ENCODE data around the gene TTC14.
"Not testable (repeated sequence)": the region's sequence is repeated elsewhere in the genome, so short reads cannot be mapped to it uniquely, and the experiment has no call there.

Gene TTC14

GRCh38 chr3:180618563-180618962, 16.6 kb downstream of the TTC14 start:
- WGBS (ENCODE audit: extremely low coverage, insufficient coverage, insufficient read length), result no CpG with 5 or more reads among the region's 2 CpGs

GRCh38 chr3:180619723-180620122, 17.8 kb downstream of the TTC14 start:
- H3K23ac ChIP-seq (ENCODE audit: low read length), result no peak overlapping the region
- no peak overlapping the region for H4K8ac ChIP-seq (ENCODE audit: low read depth, low read length)
- DNase-seq, result no peak
- no peak overlapping the region for H2BK12ac ChIP-seq (ENCODE audit: low read length)
- H2AK5ac ChIP-seq (ENCODE audit: low read length), result no peak overlapping the region
- H3K14ac ChIP-seq (ENCODE audit: low read length), result no peak overlapping the region
- H3K4me2 ChIP-seq (ENCODE audit: low read length), result no peak overlapping the region
- H3K9ac ChIP-seq (ENCODE audit: low read length), result no peak overlapping the region
- H4K12ac ChIP-seq (ENCODE audit: low read depth, low read length), result no peak overlapping the region
- no peaks in the 10 kb centered on the region for H3K79me2 ChIP-seq (ENCODE audit: control insufficient read depth, insufficient read depth, low read length, poor library complexity)
- H3K4me1 ChIP-seq (ENCODE audit: control insufficient read depth in 1 of 2, insufficient read depth in 2 of 2, low read length in 2 of 2), result no peaks in the 10 kb centered on the region
- no peak overlapping the region for H3K4ac ChIP-seq (ENCODE audit: low read depth, low read length)
- H3K36me3 ChIP-seq (ENCODE audit: control insufficient read depth in 1 of 2, insufficient read depth in 2 of 2, low read length in 2 of 2), result no peaks in the 10 kb centered on the region
- no peak overlapping the region for H4K91ac ChIP-seq (ENCODE audit: low read depth, low read length)
- H2BK5ac ChIP-seq (ENCODE audit: low read depth, low read length, poor library complexity), result no peak overlapping the region
- WGBS (ENCODE audit: extremely low coverage, insufficient coverage, insufficient read length), result no CpG with 5 or more reads among the region's 2 CpGs
- H3K9me3 ChIP-seq (ENCODE audit: insufficient read depth, low read depth, low read length), result no peaks in the 10 kb centered on the region
- H3K79me1 ChIP-seq (ENCODE audit: low read length), result no peaks in the 10 kb centered on the region
- H2AFZ ChIP-seq (ENCODE audit: insufficient read depth, low read length, poor library complexity), result no peak overlapping the region
- H3K27ac ChIP-seq (ENCODE audit: low read depth, low read length), result no peak overlapping the region
- no peak overlapping the region for H3K18ac ChIP-seq (ENCODE audit: low read length)
- no peak overlapping the region for H3K4me3 ChIP-seq (ENCODE audit: low read depth, low read length)
- no peak overlapping the region for H2BK120ac ChIP-seq (ENCODE audit: insufficient read depth, low read length, poor library complexity)
- no peaks in the 10 kb centered on the region for H3K27me3 ChIP-seq (ENCODE audit: insufficient read depth, low read length)

More at GRCh38 chr3:180618563-180618962, 16.6 kb downstream of the TTC14 start:
- H3K4ac ChIP-seq (ENCODE audit: low read depth, low read length); H3K23ac ChIP-seq (ENCODE audit: low read length); H2AFZ ChIP-seq (ENCODE audit: insufficient read depth, low read length, poor library complexity); H3K36me3 ChIP-seq (ENCODE audit: control insufficient read depth in 1 of 2, insufficient read depth in 2 of 2, low read length in 2 of 2); H2BK12ac ChIP-seq (ENCODE audit: low read length); H2BK120ac ChIP-seq (ENCODE audit: insufficient read depth, low read length, poor library complexity); H2BK5ac ChIP-seq (ENCODE audit: low read depth, low read length, poor library complexity); H4K12ac ChIP-seq (ENCODE audit: low read depth, low read length); H3K4me2 ChIP-seq (ENCODE audit: low read length); H3K9ac ChIP-seq (ENCODE audit: low read length); H3K27ac ChIP-seq (ENCODE audit: low read depth, low read length); H3K79me2 ChIP-seq (ENCODE audit: control insufficient read depth, insufficient read depth, low read length, poor library complexity); H3K27me3 ChIP-seq (ENCODE audit: insufficient read depth, low read length); H3K4me3 ChIP-seq (ENCODE audit: low read depth, low read length); H2AK5ac ChIP-seq (ENCODE audit: low read length); H4K91ac ChIP-seq (ENCODE audit: low read depth, low read length); H3K18ac ChIP-seq (ENCODE audit: low read length); DNase-seq; H3K14ac ChIP-seq (ENCODE audit: low read length); H3K9me3 ChIP-seq (ENCODE audit: insufficient read depth, low read depth, low read length); H4K8ac ChIP-seq (ENCODE audit: low read depth, low read length); H3K79me1 ChIP-seq (ENCODE audit: low read length); H3K4me1 ChIP-seq (ENCODE audit: control insufficient read depth in 1 of 2, insufficient read depth in 2 of 2, low read length in 2 of 2): not testable (repeated sequence)

GRCh38 chr3:180624714-180625113, 22.8 kb downstream of the TTC14 start:
- Histone ChIP-seq H4K8ac (ENCODE audit: low read depth, low read length) (no peak overlapping the region), H3K79me1 (ENCODE audit: low read length) (no peaks in the 10 kb centered on the region), H4K12ac (ENCODE audit: low read depth, low read length) (no peak overlapping the region), H4K91ac (ENCODE audit: low read depth, low read length) (no peak overlapping the region), H3K18ac (ENCODE audit: low read length) (no peak overlapping the region), H3K23ac (ENCODE audit: low read length) (no peak overlapping the region), H3K9ac (ENCODE audit: low read length) (no peak overlapping the region), H3K27me3 (ENCODE audit: insufficient read depth, low read length) (no peaks in the 10 kb centered on the region), H3K4me2 (ENCODE audit: low read length) (no peak overlapping the region), H2AK5ac (ENCODE audit: low read length) (no peak overlapping the region), H3K79me2 (ENCODE audit: control insufficient read depth, insufficient read depth, low read length, poor library complexity) (no peaks in the 10 kb centered on the region), H3K4me1 (ENCODE audit: control insufficient read depth in 1 of 2, insufficient read depth in 2 of 2, low read length in 2 of 2) (no peaks in the 10 kb centered on the region), H2AFZ (ENCODE audit: insufficient read depth, low read length, poor library complexity) (no peak overlapping the region), H3K14ac (ENCODE audit: low read length) (no peak overlapping the region), H3K4me3 (ENCODE audit: low read depth, low read length) (no peak overlapping the region), H2BK5ac (ENCODE audit: low read depth, low read length, poor library complexity) (no peak overlapping the region), H2BK120ac (ENCODE audit: insufficient read depth, low read length, poor library complexity) (no peak overlapping the region), H3K9me3 (ENCODE audit: insufficient read depth, low read depth, low read length) (no peaks in the 10 kb centered on the region), H3K27ac (ENCODE audit: low read depth, low read length) (no peak overlapping the region), H3K4ac (ENCODE audit: low read depth, low read length) (no peak overlapping the region), H3K36me3 (ENCODE audit: control insufficient read depth in 1 of 2, insufficient read depth in 2 of 2, low read length in 2 of 2) (peaks cover 0 to 5% of the 10 kb centered on the region in 2 experiments), H2BK12ac (ENCODE audit: low read length) (no peak overlapping the region)
- no peak for DNase-seq
- whole genome bisulfite sequencing (ENCODE audit: extremely low coverage, insufficient coverage, insufficient read length), result no CpG with 5 or more reads among the region's 2 CpGs

- Histone ChIP-seq H3K4me3 (ENCODE audit: low read depth, low read length) (peak overlapping the region; percentile 48), H3K79me2 (ENCODE audit: control insufficient read depth, insufficient read depth, low read length, poor library complexity) (no peaks in the 10 kb centered on the region), H2AK5ac (ENCODE audit: low read length) (no peak overlapping the region), H2BK12ac (ENCODE audit: low read length) (no peak overlapping the region), H3K14ac (ENCODE audit: low read length) (no peak overlapping the region), H3K27me3 (ENCODE audit: insufficient read depth, low read length) (no peaks in the 10 kb centered on the region), H4K8ac (ENCODE audit: low read depth, low read length) (no peak overlapping the region), H3K23ac (ENCODE audit: low read length) (no peak overlapping the region), H3K9me3 (ENCODE audit: insufficient read depth, low read depth, low read length) (no peaks in the 10 kb centered on the region), H2BK5ac (ENCODE audit: low read depth, low read length, poor library complexity) (no peak overlapping the region), H3K18ac (ENCODE audit: low read length) (no peak overlapping the region), H3K4me1 (ENCODE audit: control insufficient read depth in 1 of 2, insufficient read depth in 2 of 2, low read length in 2 of 2) (no peaks in the 10 kb centered on the region), H4K91ac (ENCODE audit: low read depth, low read length) (no peak overlapping the region), H3K4me2 (ENCODE audit: low read length) (no peak overlapping the region), H3K79me1 (ENCODE audit: low read length) (no peaks in the 10 kb centered on the region), H3K27ac (ENCODE audit: low read depth, low read length) (no peak overlapping the region), H3K4ac (ENCODE audit: low read depth, low read length) (no peak overlapping the region), H2AFZ (ENCODE audit: insufficient read depth, low read length, poor library complexity) (no peak overlapping the region), H3K9ac (ENCODE audit: low read length) (no peak overlapping the region), H2BK120ac (ENCODE audit: insufficient read depth, low read length, poor library complexity) (no peak overlapping the region), H4K12ac (ENCODE audit: low read depth, low read length) (no peak overlapping the region), H3K36me3 (ENCODE audit: control insufficient read depth in 1 of 2, insufficient read depth in 2 of 2, low read length in 2 of 2) (peaks cover 0 to 5% of the 10 kb centered on the region in 2 experiments)
- no peak for DNase-seq
- no CpG with 5 or more reads among the region's 2 CpGs for WGBS (ENCODE audit: extremely low coverage, insufficient coverage, insufficient read length)
Observed at GRCh38 chr3:180626844-180627243, 24.9 kb downstream of the TTC14 start.
